Neural progenitor cell (in vitro differentiated cells): ENCODE data around the gene ANKS1B.

Experiments
- EZH2 ChIP-seq: fragments of 200-600 bp; sonication (generic); IDR thresholded peaks from 2 replicates; pipeline ENCODE4 v1.6.1; 2017; ENCODE audit warnings: antibody characterized with exemption, mild to moderate bottlenecking, moderate library complexity
- TF ChIP-seq, protein P1 (sequence below): fragments of 200-600 bp; sonication (generic); IDR thresholded peaks from 2 replicates; pipeline ENCODE4 v1.5.1; 2017; ENCODE audit warnings: antibody characterized with exemption, mild to moderate bottlenecking

DNA sequence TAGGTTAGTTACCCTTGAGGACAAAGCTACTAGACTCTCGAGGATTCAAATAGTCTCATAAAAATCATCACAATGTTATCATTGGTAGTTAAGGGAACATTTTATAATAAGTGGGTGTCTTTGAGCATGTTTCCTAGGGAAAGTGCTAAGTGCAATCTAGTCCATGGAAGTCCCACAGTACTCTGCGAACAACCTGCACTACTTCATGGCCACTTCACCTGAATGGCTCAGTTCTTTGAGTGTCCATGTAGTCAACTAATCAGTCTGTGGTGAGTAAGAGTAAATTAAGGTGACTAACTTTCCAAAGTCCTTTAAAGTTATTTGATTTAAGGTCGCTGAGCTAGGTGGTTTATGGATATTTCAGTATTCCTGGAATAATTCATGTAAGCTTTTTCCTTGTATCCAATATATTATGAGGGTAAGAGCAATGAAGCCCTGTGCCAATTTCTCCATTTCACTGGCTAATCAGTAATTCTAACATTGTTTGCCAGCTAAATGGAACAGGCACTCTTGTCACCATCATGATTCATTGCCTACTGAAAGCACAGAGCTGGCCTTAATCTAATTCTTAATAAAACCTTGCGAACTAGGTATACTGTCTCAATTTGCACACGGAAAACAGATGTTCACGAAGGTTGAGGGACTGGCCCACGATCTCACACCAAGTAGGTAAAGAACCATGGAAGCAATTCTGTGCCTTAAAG is 844.6 kb downstream of the ANKS1B start:
- TF ChIP-seq, protein P1, sequence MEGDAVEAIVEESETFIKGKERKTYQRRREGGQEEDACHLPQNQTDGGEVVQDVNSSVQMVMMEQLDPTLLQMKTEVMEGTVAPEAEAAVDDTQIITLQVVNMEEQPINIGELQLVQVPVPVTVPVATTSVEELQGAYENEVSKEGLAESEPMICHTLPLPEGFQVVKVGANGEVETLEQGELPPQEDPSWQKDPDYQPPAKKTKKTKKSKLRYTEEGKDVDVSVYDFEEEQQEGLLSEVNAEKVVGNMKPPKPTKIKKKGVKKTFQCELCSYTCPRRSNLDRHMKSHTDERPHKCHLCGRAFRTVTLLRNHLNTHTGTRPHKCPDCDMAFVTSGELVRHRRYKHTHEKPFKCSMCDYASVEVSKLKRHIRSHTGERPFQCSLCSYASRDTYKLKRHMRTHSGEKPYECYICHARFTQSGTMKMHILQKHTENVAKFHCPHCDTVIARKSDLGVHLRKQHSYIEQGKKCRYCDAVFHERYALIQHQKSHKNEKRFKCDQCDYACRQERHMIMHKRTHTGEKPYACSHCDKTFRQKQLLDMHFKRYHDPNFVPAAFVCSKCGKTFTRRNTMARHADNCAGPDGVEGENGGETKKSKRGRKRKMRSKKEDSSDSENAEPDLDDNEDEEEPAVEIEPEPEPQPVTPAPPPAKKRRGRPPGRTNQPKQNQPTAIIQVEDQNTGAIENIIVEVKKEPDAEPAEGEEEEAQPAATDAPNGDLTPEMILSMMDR, result no peak
- no peak for TF ChIP-seq EZH2
